Fibroblast of pulmonary artery (primary cell): ENCODE measurements around the gene ERFE.

Source experiments
- DNase-seq: peaks from one replicate; pipeline ENCODE4 v3.0.0-alpha.2; 2010; ENCODE audit warnings: low read depth
- H3K4me3 ChIP-seq: replicated peaks from 2 replicates; pipeline ENCODE4 v1.5.1; 2011; ENCODE audit warnings: low read depth, mild to moderate bottlenecking, control low read depth, low read length, moderate library complexity
- CTCF ChIP-seq: IDR thresholded peaks from 2 replicates; pipeline ENCODE4 v1.5.1; 2011; ENCODE audit warnings: mild to moderate bottlenecking, control low read depth, low read length, inconsistent platforms; ENCODE audit errors: missing control alignments

Gene ERFE

GRCh38 chr2:238117199-238118154, 41.3 kb upstream of the ERFE start:
- no peak for TF ChIP-seq CTCF
- H3K4me3 ChIP-seq: no peak overlapping the region
- no peak for DNase-seq

GRCh38 chr2:238119756-238120462, 38.9 kb upstream of the ERFE start:
- DNase-seq: no peak
- no peak for TF ChIP-seq CTCF
- no peak overlapping the region for H3K4me3 ChIP-seq

GRCh38 chr2:238120463-238121298, 38.1 kb upstream of the ERFE start:
- H3K4me3 ChIP-seq: no peak overlapping the region
- peak; percentile 28 for TF ChIP-seq CTCF
- peak; percentile 40 for DNase-seq

- TF ChIP-seq CTCF: no peak
- DNase-seq: no peak
- no peak overlapping the region for H3K4me3 ChIP-seq
These were observed 37.1 kb upstream of the ERFE start for GRCh38 chr2:238121511-238122286.

DNA sequence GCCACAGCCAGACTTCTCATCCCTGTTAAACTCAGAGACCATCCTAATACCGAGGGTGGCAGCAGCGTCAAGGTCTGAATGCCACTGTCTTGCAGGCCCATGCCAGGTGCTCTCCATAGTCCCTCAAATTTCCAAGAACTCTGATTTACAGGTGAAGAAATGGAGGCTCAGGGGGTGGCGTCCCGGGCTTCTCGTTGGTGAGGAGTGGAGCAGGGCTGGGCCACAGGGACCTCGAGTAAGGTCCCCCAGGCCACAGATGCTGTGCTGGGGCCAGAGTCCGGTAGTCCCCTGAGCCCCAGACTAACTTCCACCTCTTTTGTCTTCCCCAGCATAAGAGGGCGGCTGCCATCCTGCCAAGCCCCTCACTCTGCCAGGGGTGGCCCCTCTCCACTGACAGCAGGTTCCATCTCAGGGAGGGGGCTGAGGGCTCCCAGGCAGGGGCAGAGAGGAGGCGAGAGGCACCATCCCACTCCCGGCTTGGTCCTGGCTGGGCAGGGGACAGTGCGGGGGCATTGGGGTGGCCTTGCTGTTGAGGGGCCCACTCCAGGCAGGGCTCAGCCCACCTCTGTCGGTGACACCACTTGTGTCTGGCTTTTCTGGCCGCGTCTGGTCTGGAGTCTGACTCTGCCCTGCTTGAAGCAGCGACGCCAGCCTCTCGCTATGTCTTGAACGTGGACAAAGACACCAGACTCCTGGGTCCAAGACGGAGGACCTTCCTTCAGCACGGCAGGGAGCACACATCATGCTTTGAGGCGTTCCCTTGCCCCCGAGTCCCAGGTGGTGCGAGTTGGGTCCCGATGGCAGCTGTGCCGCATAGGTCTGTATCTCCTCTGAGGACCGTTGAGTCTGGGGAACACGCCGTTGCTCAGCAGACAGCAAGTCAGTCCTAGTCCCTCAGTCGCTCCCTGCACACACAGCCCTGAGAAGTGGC, 36.2 kb upstream of the ERFE start:
- DNase-seq: no peak
- TF ChIP-seq CTCF: no peak

More for the DNA sequence above, 36.2 kb upstream of the ERFE start:
- H3K4me3 ChIP-seq: no peak overlapping the region
